GM10266 (cell line): Measurements from ENCODE around the gene MPPED1.

ENCODE experiments used
- DNase-seq: peaks from one replicate; pipeline ENCODE4 v3.0.0; 2012; ENCODE audit errors: extremely low spot score
- TF ChIP-seq, protein P1 (sequence below): IDR thresholded peaks from 2 replicates; pipeline ENCODE4 v1.5.1; 2012; ENCODE audit warnings: mild to moderate bottlenecking, low read depth; ENCODE audit not compliant: control insufficient read depth, insufficient read depth; ENCODE audit errors: missing control alignments

Gene MPPED1

GRCh38 chr22:43393132-43393843, 18.5 kb upstream of the MPPED1 start:
- no peak for DNase-seq
- TF ChIP-seq, protein P1, sequence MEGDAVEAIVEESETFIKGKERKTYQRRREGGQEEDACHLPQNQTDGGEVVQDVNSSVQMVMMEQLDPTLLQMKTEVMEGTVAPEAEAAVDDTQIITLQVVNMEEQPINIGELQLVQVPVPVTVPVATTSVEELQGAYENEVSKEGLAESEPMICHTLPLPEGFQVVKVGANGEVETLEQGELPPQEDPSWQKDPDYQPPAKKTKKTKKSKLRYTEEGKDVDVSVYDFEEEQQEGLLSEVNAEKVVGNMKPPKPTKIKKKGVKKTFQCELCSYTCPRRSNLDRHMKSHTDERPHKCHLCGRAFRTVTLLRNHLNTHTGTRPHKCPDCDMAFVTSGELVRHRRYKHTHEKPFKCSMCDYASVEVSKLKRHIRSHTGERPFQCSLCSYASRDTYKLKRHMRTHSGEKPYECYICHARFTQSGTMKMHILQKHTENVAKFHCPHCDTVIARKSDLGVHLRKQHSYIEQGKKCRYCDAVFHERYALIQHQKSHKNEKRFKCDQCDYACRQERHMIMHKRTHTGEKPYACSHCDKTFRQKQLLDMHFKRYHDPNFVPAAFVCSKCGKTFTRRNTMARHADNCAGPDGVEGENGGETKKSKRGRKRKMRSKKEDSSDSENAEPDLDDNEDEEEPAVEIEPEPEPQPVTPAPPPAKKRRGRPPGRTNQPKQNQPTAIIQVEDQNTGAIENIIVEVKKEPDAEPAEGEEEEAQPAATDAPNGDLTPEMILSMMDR, result no peak

DNA sequence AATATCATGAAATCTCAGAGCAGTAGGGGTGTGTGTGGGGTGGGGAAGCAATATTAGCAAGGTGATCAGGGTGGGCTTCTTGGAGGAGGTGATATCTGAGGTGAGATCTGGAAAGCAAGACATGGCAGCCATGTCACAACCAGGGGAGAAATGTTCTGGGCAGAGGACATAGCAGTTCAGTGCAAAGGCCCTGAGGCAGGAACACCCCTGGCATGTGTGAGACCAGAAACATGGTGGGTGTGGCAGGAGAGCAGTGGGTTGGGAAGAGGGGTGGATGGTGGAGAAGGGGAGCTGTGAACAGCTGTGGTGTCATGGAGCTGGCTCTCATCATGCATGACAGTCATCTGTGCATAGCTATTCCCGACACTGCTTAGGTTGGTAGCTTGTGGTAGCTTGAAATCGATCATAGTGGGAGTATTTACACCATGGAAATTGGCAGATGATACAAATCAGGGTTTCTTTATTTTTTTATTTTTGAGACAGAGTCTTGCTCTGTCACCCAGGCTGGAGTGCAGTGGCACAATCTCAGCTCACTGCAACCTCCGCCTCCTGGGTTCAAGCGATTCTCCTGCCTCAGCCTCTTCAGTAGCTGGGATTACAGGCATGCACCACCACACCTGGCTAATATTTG, 17.9 kb upstream of the MPPED1 start:
- TF ChIP-seq, protein P1, result no peak
- no peak for DNase-seq

GRCh38 chr22:43395086-43395695, 16.6 kb upstream of the MPPED1 start:
- TF ChIP-seq, protein P1, result no peak
- DNase-seq, result no peak

GRCh38 chr22:43396321-43396933, 15.4 kb upstream of the MPPED1 start:
- DNase-seq, result no peak
- TF ChIP-seq, protein P1, result no peak

DNA sequence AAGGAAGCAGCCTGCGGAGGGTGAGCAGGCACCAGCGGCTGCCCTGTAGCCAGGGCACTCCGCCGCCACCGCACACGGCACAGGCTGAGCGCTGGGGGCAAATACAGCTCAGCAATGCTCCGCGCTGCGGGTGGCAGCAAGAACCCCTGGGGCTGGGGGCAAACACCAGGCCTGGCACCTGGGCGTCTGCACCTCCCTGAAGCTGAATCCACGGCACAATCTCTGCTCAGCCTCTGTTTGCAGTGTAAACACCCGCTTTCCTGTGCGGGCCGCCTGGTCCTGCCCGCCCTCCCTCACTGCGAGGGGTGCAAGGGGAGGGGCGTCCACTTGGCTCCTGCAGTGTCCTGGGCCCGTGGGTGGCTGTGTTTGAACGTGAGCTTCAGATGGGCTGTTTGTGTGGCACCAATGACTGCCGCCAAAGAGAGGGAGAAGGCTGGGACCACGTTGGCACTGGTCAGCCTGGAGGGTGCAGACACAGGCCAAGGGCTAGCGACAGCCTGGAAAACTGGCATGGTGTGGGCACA, 14.8 kb upstream of the MPPED1 start:
- TF ChIP-seq, protein P1, result no peak
- DNase-seq, result no peak

DNA sequence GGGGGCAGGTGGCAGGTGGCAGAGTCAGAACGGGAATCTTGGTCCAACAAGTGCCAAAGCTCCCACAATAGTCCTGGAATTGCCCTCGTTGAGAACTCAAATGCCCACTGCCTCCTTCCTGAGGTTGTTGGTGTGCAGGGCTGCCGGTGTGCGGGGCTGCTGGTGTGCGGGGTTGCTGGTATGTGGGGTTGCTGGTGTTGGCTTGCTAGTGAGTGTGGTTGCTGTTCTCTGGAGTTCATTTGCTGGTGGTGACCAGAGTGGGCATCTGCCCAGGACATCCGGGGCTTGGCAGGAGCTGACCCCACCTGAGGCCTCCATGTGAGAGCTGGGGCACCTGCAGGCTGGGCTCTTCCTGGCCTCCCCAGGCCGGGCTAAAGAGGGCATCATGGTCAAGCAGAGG, 14.0 kb upstream of the MPPED1 start:
- TF ChIP-seq, protein P1, result no peak
- no peak for DNase-seq
